EL (cell line): ENCODE measurements around the gene RSPH10B2.
"Not testable (repeated sequence)": the region's sequence is repeated elsewhere in the genome, so short reads cannot be mapped to it uniquely, and the experiment has no call there.

Experiments used
- DNase-seq: peaks from one replicate; pipeline ENCODE4 v3.0.0-alpha.2; 2016

The RSPH10B2 gene

GRCh38 chr7:6792113-6792872, 38.4 kb downstream of the RSPH10B2 start:
- DNase-seq, result peak; percentile 49

DNA sequence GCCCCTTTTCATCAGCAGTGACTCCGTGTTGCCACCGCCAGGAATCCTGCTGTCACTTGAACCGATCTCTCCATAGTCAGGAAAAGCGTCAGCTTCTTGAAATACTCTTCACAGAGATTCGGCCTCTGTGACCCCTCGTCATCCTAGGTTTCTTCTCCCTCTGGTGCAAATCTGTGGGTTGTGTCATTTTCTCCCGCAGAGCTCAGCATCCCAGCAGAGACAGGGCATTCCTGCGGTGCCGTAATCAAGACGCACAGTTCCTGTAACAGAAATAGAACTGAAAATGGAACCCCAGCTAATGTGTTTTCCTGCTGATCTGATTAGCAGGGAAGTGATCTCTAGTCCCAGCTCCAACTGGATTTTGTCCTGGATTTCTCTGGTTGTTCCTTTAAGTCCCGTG, 40.4 kb downstream of the RSPH10B2 start:
- not testable (repeated sequence) for DNase-seq

GRCh38 chr7:6797218-6797617, 43.3 kb downstream of the RSPH10B2 start:
- not testable (repeated sequence) for DNase-seq

GRCh38 chr7:6798047-6798446, 44.1 kb downstream of the RSPH10B2 start:
- not testable (repeated sequence) for DNase-seq

GRCh38 chr7:6799887-6800286, 46.0 kb downstream of the RSPH10B2 start:
- not testable (repeated sequence) for DNase-seq

GRCh38 chr7:6800331-6800730, 46.4 kb downstream of the RSPH10B2 start:
- not testable (repeated sequence) for DNase-seq

DNA sequence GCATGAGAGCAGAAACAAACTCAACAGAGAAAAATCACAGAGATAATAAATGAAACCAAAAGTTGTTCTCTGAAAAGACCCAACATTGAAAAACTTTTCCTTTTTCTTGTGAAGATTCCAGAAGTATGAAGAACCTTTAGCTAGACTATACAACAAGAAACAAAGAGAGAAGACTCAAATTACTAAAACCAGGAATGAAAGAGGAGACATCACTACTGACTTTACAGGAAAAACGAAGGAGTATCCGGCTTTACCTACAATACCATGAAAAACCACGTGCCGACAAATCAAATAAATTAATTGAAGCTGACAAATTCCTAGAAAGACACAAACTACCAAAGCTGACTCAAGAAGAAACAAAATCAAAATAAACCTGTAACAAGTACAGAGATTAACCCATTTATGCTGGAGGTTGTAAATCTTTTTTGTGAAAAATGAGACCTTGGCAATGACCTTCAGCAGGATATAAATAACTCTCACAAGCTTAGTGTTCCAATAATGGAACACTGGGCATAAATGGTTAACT, 53.6 kb downstream of the RSPH10B2 start:
- not testable (repeated sequence) for DNase-seq

DNA sequence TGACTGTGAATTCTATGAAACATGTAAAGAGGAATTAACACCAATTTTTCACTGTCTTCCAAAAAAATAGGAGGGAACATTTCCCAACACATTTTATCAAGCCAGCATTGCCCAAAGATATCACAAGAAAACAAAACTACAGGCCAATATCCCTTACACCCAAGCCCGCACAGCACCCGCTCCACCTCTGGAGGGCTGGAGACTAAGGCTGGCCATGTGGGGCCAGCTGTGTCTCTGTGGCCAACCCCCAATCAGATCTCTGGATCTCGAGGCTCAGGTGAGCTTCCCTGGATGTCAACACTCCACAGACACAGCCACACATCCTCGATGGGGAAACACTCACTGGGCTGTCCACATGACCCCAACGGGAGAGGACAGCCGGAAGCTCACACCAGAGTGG, 54.1 kb downstream of the RSPH10B2 start:
- DNase-seq, result not testable (repeated sequence)

GRCh38 chr7:6813011-6813410, 59.1 kb downstream of the RSPH10B2 start:
- not testable (repeated sequence) for DNase-seq

DNA sequence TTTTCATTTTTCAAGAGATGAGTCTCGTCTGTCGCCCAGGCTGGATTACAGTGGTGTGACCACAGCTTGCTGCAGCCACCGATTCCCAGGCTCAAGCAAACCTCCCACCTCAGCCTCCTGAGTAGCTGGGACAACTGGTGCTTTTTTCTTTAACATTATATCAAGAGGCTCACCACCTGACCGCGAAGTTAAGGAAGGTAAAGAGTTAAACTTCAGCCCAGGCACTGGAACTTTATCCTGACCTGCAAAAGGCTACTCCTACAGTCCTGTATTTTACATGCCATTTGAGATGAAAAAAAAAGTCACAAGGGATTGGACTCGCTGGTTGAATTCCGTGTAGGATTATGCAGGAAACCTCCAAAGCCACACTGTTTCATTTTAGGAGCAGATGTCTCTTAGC, 61.6 kb downstream of the RSPH10B2 start:
- not testable (repeated sequence) for DNase-seq

DNA sequence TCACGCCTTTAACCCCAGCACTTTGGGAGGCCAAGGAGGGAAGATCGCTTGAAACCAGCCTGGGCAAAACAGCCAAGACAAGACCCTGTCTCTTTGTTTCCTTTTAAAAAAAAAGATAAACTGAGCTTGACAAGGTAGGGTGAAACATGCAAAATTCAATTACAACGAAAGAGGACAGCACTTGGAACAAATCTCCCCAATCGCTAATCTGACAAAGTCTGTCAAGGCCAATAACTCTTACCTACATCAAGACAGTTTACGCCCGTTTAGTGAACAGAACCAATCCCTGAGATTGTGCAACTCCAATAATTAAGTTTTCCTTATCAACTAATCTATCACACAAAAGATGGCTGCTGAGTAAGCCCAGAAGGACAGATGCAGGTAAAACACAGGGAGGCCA, 67.7 kb downstream of the RSPH10B2 start:
- DNase-seq, result not testable (repeated sequence)

GRCh38 chr7:6825236-6826125, 71.6 kb downstream of the RSPH10B2 start:
- DNase-seq, result not testable (repeated sequence)

GRCh38 chr7:6826151-6826550, 72.2 kb downstream of the RSPH10B2 start, which contains the start of gene CCZ1B:
TSS of gene CCZ1B (minus strand) at chr7:6826275. CDS start at chr7:6826197, 78 bp downstream.
- peak; percentile 80 for DNase-seq

DNA sequence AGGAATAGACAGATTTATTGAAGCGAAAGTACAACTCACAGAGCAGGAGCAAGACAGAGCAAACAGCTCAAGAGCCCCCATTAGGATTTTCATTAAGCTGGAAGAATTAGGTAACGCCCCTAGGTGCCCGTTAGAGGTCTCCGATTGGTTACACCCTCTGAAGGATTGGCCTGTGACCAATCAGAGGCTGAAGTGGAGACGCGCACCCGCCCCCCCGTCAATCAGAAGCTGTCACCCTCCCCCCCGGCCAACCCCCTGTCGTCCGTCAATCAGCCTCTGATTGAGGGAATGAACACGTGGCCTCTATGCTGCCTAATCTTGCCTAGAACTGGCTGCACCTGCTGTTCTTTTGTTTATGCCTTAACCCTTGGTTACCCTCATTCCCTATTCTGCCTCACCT, 73.3 kb downstream of the RSPH10B2 start:
- not testable (repeated sequence) for DNase-seq

DNA sequence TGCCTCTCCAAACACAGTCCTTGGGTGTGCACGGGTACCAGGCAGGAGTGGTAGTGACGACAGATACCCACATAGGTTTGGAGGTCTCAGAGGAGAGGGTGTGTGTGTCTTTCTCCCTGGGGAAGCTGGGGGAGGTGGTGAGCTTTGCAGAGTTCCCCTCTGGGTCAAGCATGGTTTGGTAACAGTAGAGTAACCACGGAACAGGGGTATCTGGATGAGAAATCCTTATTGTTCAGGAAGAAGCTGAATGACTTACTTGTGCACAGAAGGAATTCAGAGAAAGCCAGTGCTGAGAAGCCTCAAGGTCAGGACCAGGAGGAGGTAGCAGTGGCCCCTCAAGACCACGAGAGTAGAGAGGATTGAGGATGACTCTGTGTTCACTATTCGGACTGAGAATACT, 75.7 kb downstream of the RSPH10B2 start:
- not testable (repeated sequence) for DNase-seq

DNA sequence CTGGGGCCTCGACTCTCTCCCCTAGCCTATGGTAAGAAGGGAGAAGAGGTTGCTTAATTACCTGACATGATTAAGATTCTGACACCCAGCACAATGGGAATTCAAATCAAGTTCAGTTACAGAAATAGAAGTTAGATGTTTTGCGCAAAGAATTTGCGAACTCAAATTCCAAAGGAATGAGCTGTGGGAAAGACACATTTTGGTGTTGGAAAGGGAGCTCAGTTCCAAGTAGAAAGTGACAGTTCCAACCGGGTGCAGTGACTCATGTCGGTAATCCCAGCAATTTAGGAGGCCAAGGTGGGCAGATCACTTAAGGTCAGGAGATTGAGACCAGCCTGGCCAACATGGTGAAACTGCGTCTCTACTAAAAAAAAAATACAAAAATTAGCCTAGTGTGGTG, 76.1 kb downstream of the RSPH10B2 start:
- peak; percentile 21 for DNase-seq

- DNase-seq, result no peak
Measured at GRCh38 chr7:6831018-6831725, 77.3 kb downstream of the RSPH10B2 start.

DNA sequence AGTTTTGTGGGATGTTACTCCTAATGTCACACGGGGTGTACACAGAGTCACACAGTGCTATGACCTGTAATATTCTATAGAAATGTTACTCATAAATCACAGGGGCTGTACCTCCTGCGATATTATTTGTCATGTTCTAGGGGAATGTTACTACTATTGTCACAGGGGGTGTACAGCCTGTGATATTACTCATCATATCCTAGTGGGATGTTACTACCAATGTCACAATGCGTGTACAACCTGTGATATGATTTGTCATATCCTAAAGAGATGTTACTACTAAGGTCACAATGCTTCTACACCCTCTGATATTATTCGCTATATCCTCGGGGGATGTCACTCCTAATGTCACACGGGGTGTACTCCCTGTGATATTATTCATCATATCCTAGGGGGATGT, 79.7 kb downstream of the RSPH10B2 start:
- DNase-seq, result no peak

- DNase-seq, result not testable (repeated sequence)
Measured at GRCh38 chr7:6835521-6835920, 81.6 kb downstream of the RSPH10B2 start.

DNA sequence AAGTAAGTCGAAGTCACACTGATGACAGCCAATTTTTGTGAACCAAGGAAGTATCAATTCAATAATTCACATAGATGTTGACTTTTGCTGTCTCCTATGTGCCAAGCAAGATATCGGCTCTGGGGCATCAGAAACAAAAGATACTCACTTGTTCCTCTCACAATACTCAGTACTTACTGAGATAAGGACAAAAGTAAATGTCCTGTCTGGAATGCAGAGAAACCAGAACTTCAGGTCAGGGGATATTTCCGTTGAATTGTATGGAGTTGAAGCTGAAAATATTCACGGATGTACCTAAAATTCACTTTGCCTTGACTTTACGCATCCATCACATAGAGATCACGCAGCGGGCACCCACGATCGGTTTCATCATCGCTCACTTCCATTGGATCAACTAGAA, 83.2 kb downstream of the RSPH10B2 start:
- not testable (repeated sequence) for DNase-seq

DNA sequence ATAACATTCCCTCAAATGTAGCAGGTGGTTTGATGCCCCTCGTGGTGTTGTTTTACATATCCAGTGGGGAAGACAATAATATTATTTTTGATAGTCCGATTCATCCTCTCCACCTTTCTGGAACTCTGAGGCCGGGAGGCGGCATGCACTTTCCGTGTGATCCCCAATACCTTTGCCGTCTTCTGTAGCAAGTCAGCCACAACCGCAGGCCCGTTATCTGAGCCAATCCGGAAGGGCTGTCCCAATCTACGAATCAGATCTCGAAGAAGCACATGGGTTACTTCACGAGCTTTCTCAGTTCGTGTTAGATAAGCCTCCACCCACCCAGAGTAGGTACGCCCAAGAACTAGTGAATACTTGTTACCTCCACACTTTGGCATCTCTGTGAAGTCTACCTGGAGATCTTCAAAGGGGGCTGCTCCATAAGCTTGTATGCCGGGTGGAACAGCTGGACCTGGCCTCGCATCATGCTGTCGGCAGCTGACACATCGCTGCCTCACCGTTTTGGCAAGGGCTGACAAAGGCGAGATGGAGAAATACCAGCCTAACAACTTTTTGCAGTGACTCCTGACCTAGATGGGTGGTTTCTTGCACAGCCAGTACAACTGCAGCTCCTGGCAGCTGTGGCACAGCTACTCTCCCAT, 88.5 kb downstream of the RSPH10B2 start:
- not testable (repeated sequence) for DNase-seq

- not testable (repeated sequence) for DNase-seq
Measured at GRCh38 chr7:6843092-6843491, 89.2 kb downstream of the RSPH10B2 start.
